HepG2 (cell line): ENCODE data around the gene POMP. TPM values are rescaled to one million over a fixed set of nuclear protein-coding genes. Genes with fewer than 3 reads are reported as not detected.

ENCODE experiments used
- ATAC-seq: fragments of 200-7000 bp; cut with Tn5 transposase; 3 replicates; pipeline ENCODE4 v1.9.1; 2020; ENCODE audit warnings: mild to moderate bottlenecking, moderate library complexity
- BruUV-seq: library from RNA; stranded (reverse); fragments of 400-500 nt; replicated peaks from 2 replicates; lab custom pipeline; 2021; lab: Mats Ljungman, UMichigan
- CTCF ChIA-PET: fragments of 300-600 bp; formaldehyde crosslinking; extraction: SDS; loops from one replicate; lab custom pipeline; 2021; ENCODE audit warnings: low total read pairs, inconsistent platforms, low intra/inter-chr PET ratio; lab: Yijun Ruan, JAX
- POLR2A ChIA-PET: fragments of 350-600 bp; sonication (Branson Sonifier 250); formaldehyde crosslinking; loops from one replicate; lab custom pipeline; 2020; ENCODE audit warnings: antibody characterized with exemption, inconsistent platforms; lab: Yijun Ruan, JAX
- DNase-seq: peaks from one replicate; pipeline ENCODE4 v3.0.0-alpha.2; 2015; ENCODE audit warnings: low spot score
- FAIRE-seq: peaks from 3 replicates; lab custom pipeline; 2011; peaks lifted over from hg19 to GRCh38; lab: Jason Lieb, UNC
- H2AFZ ChIP-seq: one replicate; pipeline ENCODE4 v1.6.1; 2011; ENCODE audit warnings: low read length, inconsistent platforms
- H3K27ac ChIP-seq: fragments of 300-600 bp; 3 replicates; pipeline ENCODE4 v1.8.0; 2011; ENCODE audit warnings: mixed run types, mild to moderate bottlenecking, mixed read lengths, low read length, inconsistent platforms; ENCODE audit not compliant: insufficient read depth; ENCODE audit errors: extremely low read length
- H3K27me3 ChIP-seq, 2 experiments: fragments of 200-600 bp in 1 of 2; 2 replicates in 1 of 2; 3 replicates in 1 of 2; pipeline versions ENCODE4 v1.6.0 to v1.8.0; 2011; ENCODE audit warnings: low read length in 2 of 2, mild to moderate bottlenecking in 2 of 2, moderate library complexity in 2 of 2, inconsistent platforms in 1 of 2; ENCODE audit not compliant: insufficient read depth in 2 of 2, control insufficient read depth in 1 of 2
- H3K36me3 ChIP-seq, 2 experiments: fragments of 200-600 bp in 1 of 2; replicated peaks in 1 of 2; 2 replicates in 1 of 2; 3 replicates in 1 of 2; pipeline versions ENCODE4 v1.5.1 to v1.8.0; 2011; ENCODE audit warnings: low read length in 2 of 2, inconsistent platforms in 1 of 2; ENCODE audit not compliant: insufficient read depth in 2 of 2, control insufficient read depth in 1 of 2
- H3K4me1 ChIP-seq: 2 replicates; pipeline ENCODE4 v1.5.1; 2012; ENCODE audit warnings: low read length, inconsistent platforms; ENCODE audit not compliant: insufficient read depth
- H3K4me2 ChIP-seq: 2 replicates; pipeline ENCODE4 v1.6.0; 2011; ENCODE audit warnings: low read depth, low read length, inconsistent platforms
- H3K4me3 ChIP-seq, 3 experiments: fragments of 200-600 bp in 1 of 3; sonication (generic), shearing (Covaris generic) in 1 of 3; replicated peaks in 1 of 3; 2 replicates each; pipeline ENCODE4 v1.5.1; 2011 to 2016; ENCODE audit warnings: low read length in 3 of 3, inconsistent platforms in 2 of 3, low read depth in 2 of 3, mild to moderate bottlenecking in 2 of 3, control low read depth in 1 of 3, mixed read lengths in 1 of 3; ENCODE audit not compliant: insufficient read depth in 1 of 3
- H3K79me2 ChIP-seq: one replicate; pipeline ENCODE4 v1.6.1; 2011; ENCODE audit warnings: low read length, inconsistent platforms; ENCODE audit not compliant: insufficient read depth
- H3K9ac ChIP-seq: 2 replicates; pipeline ENCODE4 v1.6.0; 2011; ENCODE audit warnings: mild to moderate bottlenecking, low read depth, low read length, inconsistent platforms; ENCODE audit not compliant: insufficient read depth
- H3K9me3 ChIP-seq: 2 replicates; pipeline ENCODE4 v1.5.1; 2012; ENCODE audit warnings: mild to moderate bottlenecking, low read length
- H4K20me1 ChIP-seq: 2 replicates; pipeline ENCODE4 v1.6.0; 2011; ENCODE audit warnings: inconsistent platforms, mild to moderate bottlenecking, low read length, moderate library complexity; ENCODE audit not compliant: insufficient read depth
- ARID3A ChIP-seq: IDR thresholded peaks from 2 replicates; pipeline ENCODE4 v1.6.1; 2012; ENCODE audit warnings: low read depth, low read length, improper control_type of control experiment
- ARID5B ChIP-seq: IDR thresholded peaks from 2 replicates; pipeline ENCODE4 v1.4.0; 2020; ENCODE audit warnings: mild to moderate bottlenecking, missing genetic modification reagents
- HOXA9 ChIP-seq: sonication (generic); formaldehyde crosslinking; IDR thresholded peaks from 2 replicates; pipeline ENCODE4 v1.8.1; 2022; ENCODE audit warnings: missing genetic modification reagents, mild to moderate bottlenecking, moderate library complexity, borderline replicate concordance
- PHF20 ChIP-seq: sonication (generic); formaldehyde crosslinking; IDR thresholded peaks from 2 replicates; pipeline ENCODE4 v1.5.0; 2020; ENCODE audit warnings: mild to moderate bottlenecking, missing genetic modification reagents
- REXO4 ChIP-seq: sonication (generic); formaldehyde crosslinking; IDR thresholded peaks from 2 replicates; pipeline ENCODE4 v1.8.0; 2022; ENCODE audit warnings: missing genetic modification reagents, mild to moderate bottlenecking, borderline replicate concordance
- SMC3 ChIP-seq: IDR thresholded peaks from 2 replicates; pipeline ENCODE4 v1.6.1; 2011; ENCODE audit warnings: low read length, improper control_type of control experiment
- ZNF17 ChIP-seq: sonication (generic); formaldehyde crosslinking; IDR thresholded peaks from 2 replicates; pipeline ENCODE4 v1.5.0; 2020; ENCODE audit warnings: mild to moderate bottlenecking, missing genetic modification reagents
- ZNF589 ChIP-seq: sonication (generic); formaldehyde crosslinking; conservative IDR thresholded peaks from 2 replicates; pipeline ENCODE4 v1.8.0; 2022; ENCODE audit warnings: mild to moderate bottlenecking, moderate library complexity, missing genetic modification reagents
- ZNF713 ChIP-seq: sonication (generic); formaldehyde crosslinking; IDR thresholded peaks from 2 replicates; pipeline ENCODE4 v1.4.0; 2020; ENCODE audit warnings: mild to moderate bottlenecking, missing genetic modification reagents
- ZSCAN20 ChIP-seq: sonication (generic); formaldehyde crosslinking; IDR thresholded peaks from 2 replicates; pipeline ENCODE4 v1.4.0; 2020; ENCODE audit warnings: missing genetic modification reagents, mild to moderate bottlenecking, borderline replicate concordance
- WGBS: methylation state at CpG from one replicate; pipeline ENCODE4 v1.1.6; 2017; ENCODE audit warnings: low lambda C conversion rate; 5-methylcytosine and 5-hydroxymethylcytosine counted together
- in situ Hi-C: cut with HindIII; loops from 2 replicates; pipeline ENCODE4 v1.10.0; 2017; ENCODE audit warnings: low pct_unique_long_range_greater_than_20kb; ENCODE audit not compliant: extremely low pct_ligation_motif_present
- intact Hi-C: fragments of 100-400 bp; cut with micrococcal nuclease; formaldehyde crosslinking; loops from one replicate; pipeline ENCODE4 v1.10.0; 2022; ENCODE audit not compliant: unreplicated experiment
- polyA plus RNA-seq, 8 experiments: library from polyadenylated mRNA; depleted of rRNA in 3 of 8; stranded (reverse) in 7 of 8; unstranded in 1 of 8; fragments of >200 nt; fragmentation: Illumina TruSeq in 4 of 8; extraction: Trizol in 4 of 8; gene quantifications; 2 replicates each; pipeline versions ENCODE4 v1.2.1 to v1.2.3, GENCODE V29; 2011 to 2016; ENCODE audit warnings: low read depth in 4 of 8, missing spikeins in 1 of 8, mixed read lengths in 1 of 8; ENCODE audit not compliant: insufficient read depth in 1 of 8
- total RNA-seq, 5 experiments: library from RNA; depleted of rRNA; stranded (reverse); fragments of >200 nt; fragmentation: Illumina TruSeq; extraction: Trizol; gene quantifications; 2 replicates each; pipeline ENCODE4 v1.2.3, GENCODE V29; 2016; ENCODE audit warnings: low read depth in 1 of 5

The POMP gene
- total and polyA plus RNA-seq, 2 of the 13 experiments (the other 11 are each of a cell fraction or from before 2014, with no cell fraction given): 30.6 to 118 TPM

- TF ChIP-seq ZNF713 (CRISPR knock-in tag): no peak
- no peak for TF ChIP-seq ARID3A
These were observed 48.9 kb downstream of the POMP start (continued) for GRCh38 chr13:28707629-28708427.

GRCh38 chr13:28710161-28710560 is 51.2 kb downstream of the POMP start:
- no peak overlapping the region for H3K4me2 ChIP-seq
- no peak overlapping the region for H3K4me3 ChIP-seq
- no peaks in the 10 kb centered on the region for H3K4me1 ChIP-seq
- no peaks in the 10 kb centered on the region for H4K20me1 ChIP-seq
- ATAC-seq (no peak), DNase-seq (no peak), FAIRE-seq (no peak)
- ChIA-PET POLR2A (no interaction called here), CTCF (no interaction called here)
- no peaks in the 10 kb centered on the region for H3K36me3 ChIP-seq
- no peak overlapping the region for H3K27ac ChIP-seq
- intact Hi-C loops: no loop called here
- no peaks in the 10 kb centered on the region for H3K27me3 ChIP-seq
- no TSS peak for BruUV-seq
- TF ChIP-seq HOXA9 (CRISPR knock-in tag): no peak
- WGBS: 24% methylated on average over 4 of the region's 4 CpGs
- no peaks in the 10 kb centered on the region for H3K79me2 ChIP-seq
- no peaks in the 10 kb centered on the region for H3K9me3 ChIP-seq
- no peak overlapping the region for H2AFZ ChIP-seq
- in situ Hi-C loops: no loop called here
- H3K9ac ChIP-seq: no peak overlapping the region

- FAIRE-seq (no peak), ATAC-seq (no peak), DNase-seq (no peak)
- BruUV-seq: no TSS peak
- Histone ChIP-seq H4K20me1 (no peaks in the 10 kb centered on the region), H3K9me3 (no peaks in the 10 kb centered on the region), H3K36me3 (no peaks in the 10 kb centered on the region), H3K27ac (no peak overlapping the region), H3K27me3 (0 out of 5 replicates have a peak, but pooled peaks cover 0 to 2% of the 10 kb centered on the region in 2 experiments), H3K4me3 (no peak overlapping the region), H2AFZ (no peak overlapping the region), H3K79me2 (no peaks in the 10 kb centered on the region), H3K9ac (no peak overlapping the region), H3K4me2 (no peak overlapping the region), H3K4me1 (no peaks in the 10 kb centered on the region)
- CTCF ChIA-PET: no interaction called here
- intact Hi-C loops: no loop called here
- WGBS: 0% methylated on average over 1 of the region's 1 CpG
- POLR2A ChIA-PET: no interaction called here
- in situ Hi-C loops: no loop called here
- no peak for TF ChIP-seq SMC3
- TF ChIP-seq ZSCAN20 (CRISPR knock-in tag): no peak
- TF ChIP-seq PHF20 (CRISPR knock-in tag): no peak
- TF ChIP-seq ZNF17: no peak
- TF ChIP-seq ZNF589 (CRISPR knock-in tag): no peak
- no peak for TF ChIP-seq ARID5B (CRISPR knock-in tag)
- TF ChIP-seq REXO4 (CRISPR knock-in tag): no peak
These were observed 55.7 kb downstream of the POMP start for GRCh38 chr13:28714651-28715050.
